Left kidney (tissue), 2 donors: ENCODE data around the gene PCDHA9. TPM values are rescaled to one million over a fixed set of nuclear protein-coding genes. Genes with fewer than 3 reads are reported as not detected.
"Not testable (repeated sequence)": the region's sequence is repeated elsewhere in the genome, so short reads cannot be mapped to it uniquely, and the experiment has no call there.

Experiments used
- DNase-seq: peaks from one replicate; pipeline ENCODE4 v3.0.0-alpha.2; 2013
- polyA plus RNA-seq: library from polyadenylated mRNA; unstranded; fragments of 120-200 nt; gene quantifications from one replicate; pipeline ENCODE4 v1.2.1, GENCODE V29; 2013; ENCODE audit not compliant: insufficient read length

The PCDHA9 gene
- polyA plus RNA-seq, 1 donor = 0.03 TPM

DNA sequence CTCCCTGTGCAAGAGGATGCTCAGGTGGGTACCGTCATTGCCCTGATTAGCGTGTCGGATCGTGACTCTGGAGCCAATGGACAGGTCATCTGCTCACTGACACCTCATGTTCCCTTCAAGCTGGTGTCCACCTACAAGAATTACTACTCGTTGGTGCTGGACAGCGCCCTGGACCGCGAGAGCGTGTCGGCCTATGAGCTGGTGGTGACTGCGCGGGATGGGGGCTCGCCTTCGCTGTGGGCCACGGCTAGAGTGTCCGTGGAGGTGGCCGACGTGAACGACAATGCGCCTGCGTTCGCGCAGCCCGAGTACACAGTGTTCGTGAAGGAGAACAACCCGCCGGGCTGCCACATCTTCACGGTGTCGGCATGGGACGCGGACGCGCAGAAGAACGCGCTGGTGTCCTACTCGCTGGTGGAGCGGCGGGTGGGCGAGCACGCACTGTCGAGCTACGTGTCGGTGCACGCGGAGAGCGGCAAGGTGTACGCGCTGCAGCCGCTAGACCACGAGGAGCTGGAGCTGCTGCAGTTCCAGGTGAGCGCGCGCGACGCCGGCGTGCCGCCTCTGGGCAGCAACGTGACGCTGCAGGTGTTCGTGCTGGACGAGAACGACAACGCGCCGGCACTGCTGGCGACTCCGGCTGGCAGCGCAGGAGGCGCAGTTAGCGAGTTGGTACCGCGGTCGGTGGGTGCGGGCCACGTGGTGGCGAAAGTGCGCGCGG, 28.5 kb downstream of the PCDHA9 start:
- DNase-seq = not testable (repeated sequence)

DNA sequence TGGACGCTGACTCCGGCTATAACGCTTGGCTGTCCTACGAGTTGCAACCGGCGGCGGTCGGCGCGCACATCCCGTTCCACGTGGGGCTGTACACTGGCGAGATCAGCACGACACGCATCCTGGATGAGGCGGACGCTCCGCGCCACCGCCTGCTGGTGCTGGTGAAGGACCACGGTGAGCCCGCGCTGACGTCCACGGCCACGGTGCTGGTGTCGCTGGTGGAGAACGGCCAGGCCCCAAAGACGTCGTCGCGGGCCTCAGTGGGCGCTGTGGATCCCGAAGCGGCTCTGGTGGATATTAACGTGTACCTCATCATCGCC, 29.0 kb downstream of the PCDHA9 start:
- DNase-seq = no peak

DNA sequence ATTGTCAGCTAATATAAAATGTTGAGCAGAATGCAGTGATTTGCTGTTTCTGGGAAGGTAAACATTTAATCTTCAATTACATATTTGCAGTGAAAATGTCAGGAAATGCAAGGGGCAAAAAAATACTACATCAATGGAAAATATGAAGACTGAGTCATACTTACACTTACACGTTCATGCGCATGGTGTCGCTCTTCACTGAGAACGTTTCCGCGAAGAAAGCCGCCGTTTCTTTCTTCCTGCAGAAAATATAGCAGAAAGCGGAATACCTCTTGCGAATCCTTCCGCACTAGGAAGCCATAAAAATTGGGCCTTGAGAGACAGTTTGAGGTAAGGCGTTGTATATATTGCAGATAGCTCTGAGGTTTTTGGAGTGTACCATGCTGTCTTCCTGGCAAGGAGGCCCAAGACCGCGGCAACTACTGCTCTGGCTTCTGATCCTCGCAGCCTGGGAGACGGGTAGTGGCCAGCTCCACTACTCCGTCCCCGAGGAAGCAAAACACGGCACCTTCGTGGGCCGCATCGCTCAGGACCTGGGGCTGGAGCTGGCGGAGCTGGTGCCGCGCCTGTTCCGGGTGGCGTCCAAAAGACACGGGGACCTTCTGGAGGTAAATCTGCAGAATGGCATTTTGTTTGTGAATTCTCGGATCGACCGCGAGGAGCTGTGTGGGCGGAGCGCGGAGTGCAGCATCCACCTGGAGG, 33.9 kb downstream of the PCDHA9 start, which contains the start of gene PCDHA13:
Gene PCDHA13, plus strand, starts transcription at position 236 of the 702 bp plus-strand sequence. Its CDS starts 145 bp downstream, at position 381.
- DNase-seq = no peak

DNA sequence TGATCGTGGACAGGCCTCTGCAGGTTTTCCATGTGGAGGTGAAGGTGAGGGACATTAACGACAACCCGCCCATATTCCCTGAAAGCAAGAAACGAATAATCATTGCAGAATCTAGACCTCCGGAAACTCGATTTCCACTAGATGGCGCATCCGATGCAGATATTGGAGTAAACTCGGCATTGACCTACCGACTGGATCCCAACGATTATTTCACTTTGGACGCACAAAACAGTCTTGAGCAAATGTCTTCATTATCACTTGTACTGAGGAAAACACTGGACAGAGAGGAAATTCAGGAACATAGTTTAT, 34.4 kb downstream of the PCDHA9 start:
- DNase-seq = no peak

DNA sequence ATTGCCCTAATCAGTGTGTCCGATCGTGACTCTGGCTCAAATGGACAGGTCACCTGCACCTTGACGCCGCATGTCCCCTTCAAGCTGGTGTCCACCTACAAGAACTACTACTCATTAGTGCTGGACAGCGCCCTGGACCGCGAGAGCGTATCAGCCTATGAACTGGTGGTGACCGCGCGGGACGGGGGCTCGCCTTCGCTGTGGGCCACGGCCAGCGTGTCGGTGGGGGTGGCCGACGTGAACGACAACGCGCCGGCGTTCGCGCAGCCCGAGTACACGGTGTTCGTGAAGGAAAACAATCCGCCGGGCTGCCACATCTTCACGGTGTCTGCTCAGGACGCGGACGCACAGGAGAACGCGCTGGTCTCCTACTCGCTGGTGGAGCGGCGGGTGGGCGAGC, 35.2 kb downstream of the PCDHA9 start:
- no peak for DNase-seq

DNA sequence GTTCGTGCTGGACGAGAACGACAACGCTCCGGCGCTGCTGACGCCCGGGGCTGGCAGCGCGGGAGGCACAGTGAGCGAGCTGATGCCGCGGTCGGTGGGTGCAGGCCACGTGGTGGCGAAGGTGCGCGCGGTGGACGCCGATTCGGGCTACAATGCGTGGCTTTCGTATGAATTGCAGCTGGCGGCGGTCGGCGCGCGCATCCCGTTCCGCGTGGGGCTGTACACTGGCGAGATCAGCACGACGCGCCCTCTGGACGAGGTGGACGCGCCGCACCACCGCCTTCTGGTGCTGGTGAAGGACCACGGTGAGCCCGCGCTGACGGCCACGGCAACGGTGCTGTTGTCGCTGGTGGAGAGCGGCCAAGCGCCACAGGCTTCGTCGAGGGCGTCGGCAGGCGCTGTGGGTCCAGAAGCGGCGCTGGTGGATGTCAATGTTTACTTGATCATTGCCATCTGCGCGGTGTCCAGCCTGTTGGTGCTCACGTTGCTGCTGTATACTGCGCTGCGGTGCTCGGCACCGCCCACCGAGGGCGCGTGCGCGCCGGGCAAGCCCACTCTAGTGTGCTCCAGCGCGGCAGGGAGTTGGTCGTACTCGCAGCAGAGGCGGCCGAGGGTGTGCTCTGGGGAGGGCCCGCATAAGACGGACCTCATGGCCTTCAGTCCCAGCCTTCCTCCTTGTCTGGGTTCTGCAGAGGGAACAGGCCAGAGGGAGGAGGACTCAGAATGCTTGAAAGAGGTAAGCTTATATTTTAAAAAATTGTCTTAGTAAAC, 35.9 kb downstream of the PCDHA9 start:
- no peak for DNase-seq

Other genes starting within 250 kb of the PCDHA9 start
- gene CD14, start 215.2 kb upstream of the PCDHA9 start, polyA plus RNA-seq = 5.6 TPM
- 19.8 TPM for gene TMCO6, start 208.9 kb upstream of the PCDHA9 start, polyA plus RNA-seq
- 69.0 TPM for gene NDUFA2, start 200.8 kb upstream of the PCDHA9 start, polyA plus RNA-seq
- 170 TPM for gene IK, start 200.6 kb upstream of the PCDHA9 start, polyA plus RNA-seq
- 19.6 TPM for gene WDR55, start 183.5 kb upstream of the PCDHA9 start, polyA plus RNA-seq
- 0.35 TPM for gene DND1, start 174.8 kb upstream of the PCDHA9 start, polyA plus RNA-seq
- gene HARS1, start 157.0 kb upstream of the PCDHA9 start, polyA plus RNA-seq = 83.4 TPM
- 61.0 TPM for gene HARS2, start 156.9 kb upstream of the PCDHA9 start, polyA plus RNA-seq
- gene ZMAT2, start 147.9 kb upstream of the PCDHA9 start, polyA plus RNA-seq = 124 TPM
- not detected for gene PCDHA1, start 62.2 kb upstream of the PCDHA9 start, polyA plus RNA-seq
- gene PCDHA2, start 53.5 kb upstream of the PCDHA9 start, polyA plus RNA-seq = 0.20 TPM
- 0.47 TPM for gene PCDHA3, start 47.3 kb upstream of the PCDHA9 start, polyA plus RNA-seq
- 1.00 TPM for gene PCDHA4, start 41.3 kb upstream of the PCDHA9 start, polyA plus RNA-seq
- 0.18 TPM for gene PCDHA5, start 26.8 kb upstream of the PCDHA9 start, polyA plus RNA-seq
- 0.38 TPM for gene PCDHA6, start 20.4 kb upstream of the PCDHA9 start, polyA plus RNA-seq
- 0.35 TPM for gene PCDHA7, start 14.1 kb upstream of the PCDHA9 start, polyA plus RNA-seq
- 0.17 TPM for gene PCDHA8, start 7.2 kb upstream of the PCDHA9 start, polyA plus RNA-seq
- gene PCDHA10, start 7.5 kb downstream of the PCDHA9 start, polyA plus RNA-seq = 0.62 TPM
- gene PCDHA11, start 20.6 kb downstream of the PCDHA9 start, polyA plus RNA-seq = 0.52 TPM
- 0.23 TPM for gene PCDHA12, start 26.9 kb downstream of the PCDHA9 start, polyA plus RNA-seq
- not detected for gene PCDHA13, start 33.7 kb downstream of the PCDHA9 start, polyA plus RNA-seq
- gene PCDHAC1, start 77.9 kb downstream of the PCDHA9 start, polyA plus RNA-seq = 0.13 TPM
- 0.93 TPM for gene PCDHAC2, start 118.1 kb downstream of the PCDHA9 start, polyA plus RNA-seq
- 0.13 TPM for gene PCDHB1, start 203.0 kb downstream of the PCDHA9 start, polyA plus RNA-seq
- 6.6 TPM for gene PCDHB2, start 246.2 kb downstream of the PCDHA9 start, polyA plus RNA-seq